Calu3 (cell line): ENCODE measurements around the gene AK5. TPM values are rescaled to one million over a fixed set of nuclear protein-coding genes. Genes with fewer than 3 reads are reported as not detected.

ENCODE experiments used
- BruUV-seq: library from RNA; stranded (reverse); fragments of 400-500 nt; replicated peaks from 2 replicates; lab custom pipeline; 2021; lab: Mats Ljungman, UMichigan
- CTCF ChIA-PET: fragments of 300-600 bp; sonication (Branson Sonifier 250); formaldehyde crosslinking; loops from one replicate; lab custom pipeline; 2022; ENCODE audit warnings: antibody characterized with exemption; lab: Charles Lee
- DNase-seq: peaks from one replicate; pipeline ENCODE4 v3.0.0; 2022
- H3K27ac Mint-ChIP-seq: one replicate; pipeline ENCODE4 v1.8.0; 2022; ENCODE audit warnings: mixed read lengths; ENCODE audit not compliant: unreplicated experiment
- H3K27me3 Mint-ChIP-seq: one replicate; pipeline ENCODE4 v1.8.0; 2022; ENCODE audit warnings: mixed read lengths; ENCODE audit not compliant: unreplicated experiment
- H3K36me3 Mint-ChIP-seq: one replicate; pipeline ENCODE4 v1.8.0; 2022; ENCODE audit warnings: mild to moderate bottlenecking, moderate library complexity, mixed read lengths; ENCODE audit not compliant: insufficient read depth, unreplicated experiment
- H3K4me1 Mint-ChIP-seq: one replicate; pipeline ENCODE4 v1.8.0; 2022; ENCODE audit warnings: mild to moderate bottlenecking, low read depth, mixed read lengths; ENCODE audit not compliant: unreplicated experiment
- H3K4me3 Mint-ChIP-seq: one replicate; pipeline ENCODE4 v1.8.0; 2022; ENCODE audit warnings: mild to moderate bottlenecking, low read depth, moderate library complexity, mixed read lengths; ENCODE audit not compliant: unreplicated experiment
- H3K9me3 Mint-ChIP-seq: one replicate; pipeline ENCODE4 v1.8.0; 2022; ENCODE audit warnings: low read depth, mixed read lengths; ENCODE audit not compliant: unreplicated experiment
- intact Hi-C: fragments of 100-400 bp; cut with micrococcal nuclease; formaldehyde crosslinking; loops from one replicate; pipeline ENCODE4 v1.10.0; 2022; ENCODE audit not compliant: unreplicated experiment
- total RNA-seq: library from RNA; stranded (reverse); gene quantifications from 2 replicates; pipeline ENCODE4 v1.2.3, GENCODE V29; 2022
- TF ChIP-seq, protein P1 (sequence below): fragments of 200-600 bp; IDR thresholded peaks from one replicate; pipeline ENCODE4 v1.8.0; 2022; ENCODE audit warnings: antibody characterized with exemption; ENCODE audit not compliant: unreplicated experiment

AK5 gene
- total RNA-seq, 1 experiment from 2014 or later: not detected

DNA sequence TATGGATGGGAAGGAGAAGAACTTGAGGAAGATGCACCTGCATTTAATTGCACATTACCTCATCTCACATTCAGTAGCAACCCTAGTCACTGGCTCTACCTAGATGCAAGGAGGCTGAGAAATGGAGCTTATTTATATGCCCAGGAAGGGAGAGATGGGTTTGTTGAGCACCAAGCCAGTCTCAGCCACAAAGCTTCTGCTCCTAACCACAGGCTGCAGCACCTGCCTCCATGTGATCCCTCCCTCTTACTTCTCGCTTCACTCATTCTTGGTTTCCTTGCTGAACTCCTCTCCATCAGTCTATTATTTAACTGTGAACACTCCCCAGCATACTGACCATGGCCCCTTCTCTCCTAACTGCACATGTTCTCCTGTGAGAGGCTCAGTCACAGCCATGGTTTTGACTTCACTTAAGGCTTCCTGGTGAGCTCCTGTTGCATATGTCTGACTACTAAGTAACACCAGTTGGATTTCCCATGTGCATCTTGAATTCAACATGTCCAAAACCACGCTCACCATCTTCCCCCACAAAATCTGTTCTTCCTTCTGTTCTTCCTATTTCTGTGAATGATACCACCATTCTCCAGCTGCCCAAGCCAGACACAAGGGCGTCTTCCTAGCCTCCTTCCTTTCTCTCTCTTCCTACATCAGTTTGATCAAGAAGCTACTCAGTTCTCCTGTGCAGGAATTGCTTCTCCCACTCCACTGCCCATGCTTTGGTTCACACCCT, 139.8 kb downstream of the AK5 start:
- intact Hi-C loops: no loop called here
- Mint-ChIP-seq H3K4me1 (peaks cover 22% of the 10 kb centered on the region), H3K27ac (no peak overlapping the region), H3K4me3 (no peak overlapping the region), H3K27me3 (no peaks in the 10 kb centered on the region), H3K9me3 (no peaks in the 10 kb centered on the region), H3K36me3 (no peaks in the 10 kb centered on the region)
- no peak for DNase-seq
- CTCF ChIA-PET: interaction anchor here (0.6 kb wide), 1 partner anchor 85 kb away, joined by 3 read pairs; no protein-coding TSS in a partner anchor
- TF ChIP-seq, protein P1, sequence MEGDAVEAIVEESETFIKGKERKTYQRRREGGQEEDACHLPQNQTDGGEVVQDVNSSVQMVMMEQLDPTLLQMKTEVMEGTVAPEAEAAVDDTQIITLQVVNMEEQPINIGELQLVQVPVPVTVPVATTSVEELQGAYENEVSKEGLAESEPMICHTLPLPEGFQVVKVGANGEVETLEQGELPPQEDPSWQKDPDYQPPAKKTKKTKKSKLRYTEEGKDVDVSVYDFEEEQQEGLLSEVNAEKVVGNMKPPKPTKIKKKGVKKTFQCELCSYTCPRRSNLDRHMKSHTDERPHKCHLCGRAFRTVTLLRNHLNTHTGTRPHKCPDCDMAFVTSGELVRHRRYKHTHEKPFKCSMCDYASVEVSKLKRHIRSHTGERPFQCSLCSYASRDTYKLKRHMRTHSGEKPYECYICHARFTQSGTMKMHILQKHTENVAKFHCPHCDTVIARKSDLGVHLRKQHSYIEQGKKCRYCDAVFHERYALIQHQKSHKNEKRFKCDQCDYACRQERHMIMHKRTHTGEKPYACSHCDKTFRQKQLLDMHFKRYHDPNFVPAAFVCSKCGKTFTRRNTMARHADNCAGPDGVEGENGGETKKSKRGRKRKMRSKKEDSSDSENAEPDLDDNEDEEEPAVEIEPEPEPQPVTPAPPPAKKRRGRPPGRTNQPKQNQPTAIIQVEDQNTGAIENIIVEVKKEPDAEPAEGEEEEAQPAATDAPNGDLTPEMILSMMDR: no peak
- no TSS peak for BruUV-seq

DNA sequence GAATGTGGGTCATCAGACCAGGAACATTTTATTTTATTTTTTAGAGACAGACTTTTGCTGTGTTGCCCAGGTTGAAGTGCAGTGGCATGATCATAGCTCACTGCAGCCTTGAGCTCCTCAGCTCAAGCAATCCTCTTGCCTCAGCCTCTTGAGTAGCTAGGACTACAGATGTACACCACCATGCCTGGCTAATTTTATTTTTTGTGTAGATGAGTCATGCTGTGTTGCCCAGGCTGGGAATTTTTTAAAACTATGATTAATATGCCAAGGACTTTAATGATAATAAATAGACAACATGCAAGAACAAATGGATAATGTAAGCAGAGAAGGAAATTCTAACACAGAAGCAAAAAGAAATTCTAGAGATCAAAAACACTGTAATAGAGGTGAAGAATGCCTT, 142.4 kb downstream of the AK5 start:
- no peaks in the 10 kb centered on the region for H3K27me3 Mint-ChIP-seq
- no TSS peak for BruUV-seq
- H3K27ac Mint-ChIP-seq: peak overlapping the region; percentile 10
- peak overlapping the region; percentile 7 for H3K4me3 Mint-ChIP-seq
- CTCF ChIA-PET: interaction anchor here (0.6 kb wide), 1 partner anchor 14 kb away, joined by 4 read pairs; no protein-coding TSS in a partner anchor
- no peaks in the 10 kb centered on the region for H3K9me3 Mint-ChIP-seq
- TF ChIP-seq, protein P1: no peak
- peaks cover 14% of the 10 kb centered on the region for H3K4me1 Mint-ChIP-seq
- DNase-seq: no peak
- intact Hi-C loops: no loop called here
- no peaks in the 10 kb centered on the region for H3K36me3 Mint-ChIP-seq

DNA sequence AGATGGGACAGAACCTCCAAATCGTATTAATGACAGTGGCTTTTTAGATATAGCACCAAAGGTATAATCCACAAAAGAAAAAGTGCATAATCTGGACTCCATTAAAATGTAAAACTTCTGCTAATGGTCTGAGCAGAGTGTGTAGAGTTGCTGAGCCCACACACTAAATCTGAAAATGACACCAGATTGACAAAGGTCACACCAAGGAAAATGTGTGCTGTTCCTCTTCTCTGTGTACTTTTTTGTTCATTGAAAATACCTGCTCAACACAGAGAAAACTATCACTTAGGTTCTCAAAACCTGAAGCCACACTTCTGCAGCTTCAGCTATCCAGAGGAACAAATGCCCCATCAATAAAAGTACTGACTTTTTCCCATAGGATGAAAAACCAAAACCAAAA, 146.2 kb downstream of the AK5 start:
- CTCF ChIA-PET: no interaction called here

DNA sequence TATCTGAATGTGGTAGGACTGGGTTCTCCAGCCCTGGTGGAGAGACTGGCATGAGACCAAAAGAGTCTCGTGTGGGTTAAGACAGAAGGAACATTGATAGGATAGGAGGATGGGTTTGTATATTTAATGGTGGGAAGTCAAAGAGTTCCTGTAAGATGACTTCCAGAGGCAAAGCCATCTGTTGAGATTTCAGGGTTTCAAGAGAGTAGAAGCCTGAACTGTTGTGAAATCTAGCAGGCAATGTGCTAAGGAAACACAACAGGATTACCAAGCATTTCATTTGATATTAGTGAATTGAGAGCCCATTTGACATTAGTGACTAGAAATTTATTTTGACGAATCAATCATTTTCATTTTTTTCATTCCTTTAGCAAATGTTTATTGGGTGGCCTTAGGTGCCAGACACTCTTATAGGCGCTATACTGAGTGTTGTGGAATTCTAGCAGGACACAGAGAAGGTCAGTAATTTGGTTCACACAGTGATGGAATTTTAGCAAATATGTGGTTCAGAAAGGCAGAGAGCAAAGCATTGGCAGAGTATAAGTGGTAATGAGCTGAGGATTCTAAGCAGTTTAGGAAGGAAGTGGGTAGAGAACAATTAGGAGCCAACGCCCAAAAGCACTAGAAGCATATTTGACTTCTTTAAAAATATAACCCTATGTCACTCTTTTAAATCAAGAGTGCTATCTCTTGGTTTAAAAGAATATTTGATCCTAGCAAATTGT, 149.3 kb downstream of the AK5 start:
- no peaks in the 10 kb centered on the region for H3K36me3 Mint-ChIP-seq
- intact Hi-C loops: no loop called here
- H3K4me3 Mint-ChIP-seq: no peak overlapping the region
- CTCF ChIA-PET: no interaction called here
- H3K4me1 Mint-ChIP-seq: no peaks in the 10 kb centered on the region
- no peaks in the 10 kb centered on the region for H3K27me3 Mint-ChIP-seq
- peaks cover 3% of the 10 kb centered on the region for H3K9me3 Mint-ChIP-seq
- H3K27ac Mint-ChIP-seq: no peak overlapping the region
- TF ChIP-seq, protein P1: no peak
- no peak for DNase-seq
- no TSS peak for BruUV-seq

More for the DNA sequence above, 146.2 kb downstream of the AK5 start:
- Mint-ChIP-seq H3K4me3 (no peak overlapping the region), H3K36me3 (no peaks in the 10 kb centered on the region), H3K4me1 (peaks cover 14% of the 10 kb centered on the region), H3K27ac (no peak overlapping the region), H3K27me3 (no peaks in the 10 kb centered on the region), H3K9me3 (no peaks in the 10 kb centered on the region)
- BruUV-seq: no TSS peak
- no peak for DNase-seq
- intact Hi-C loops: no loop called here
- TF ChIP-seq, protein P1: no peak
